OCI-LY7 (cell line): Measurements from ENCODE around the gene CYP2C18. TPM values are rescaled to one million over a fixed set of nuclear protein-coding genes. Genes with fewer than 3 reads are reported as not detected.

ENCODE experiments used
- BruUV-seq: library from RNA; stranded (reverse); fragments of 400-500 nt; replicated peaks from 2 replicates; lab custom pipeline; 2021; lab: Mats Ljungman, UMichigan
- CTCF ChIA-PET: fragments of 300-600 bp; sonication (Branson Sonifier 250); formaldehyde crosslinking; loops from one replicate; lab custom pipeline; 2022; ENCODE audit warnings: antibody characterized with exemption; ENCODE audit not compliant: unreplicated experiment; lab: Charles Lee
- POLR2A ChIA-PET: fragments of 300-600 bp; sonication (Branson Sonifier 250); formaldehyde crosslinking; loops from one replicate; lab custom pipeline; 2022; ENCODE audit warnings: antibody characterized with exemption; lab: Charles Lee
- DNase-seq: peaks from one replicate; pipeline ENCODE4 v3.0.0-alpha.2; 2015; ENCODE audit warnings: low spot score
- H2AFZ ChIP-seq: fragments of 200-600 bp; sonication (generic), shearing (Covaris generic); 2 replicates; pipeline ENCODE4 v1.6.1; 2014; ENCODE audit warnings: mild to moderate bottlenecking, antibody characterized with exemption, low read length, moderate library complexity
- H3K27ac ChIP-seq: fragments of 200-600 bp; sonication (generic); 2 replicates; pipeline ENCODE4 v1.5.1; 2014; ENCODE audit warnings: mixed run types, low read depth, mild to moderate bottlenecking, moderate library complexity, low read length, inconsistent platforms; ENCODE audit not compliant: poor library complexity, severe bottlenecking
- H3K36me3 ChIP-seq: fragments of 200-600 bp; sonication (generic); 2 replicates; pipeline ENCODE4 v1.6.1; 2014; ENCODE audit warnings: mild to moderate bottlenecking, antibody characterized with exemption, low read length, moderate library complexity, mixed read lengths; ENCODE audit not compliant: insufficient read depth
- H3K4me1 ChIP-seq: fragments of 200-600 bp; sonication (generic); 2 replicates; pipeline ENCODE4 v1.5.1; 2014; ENCODE audit warnings: mild to moderate bottlenecking, low read length; ENCODE audit not compliant: insufficient read depth, poor library complexity, severe bottlenecking
- H3K4me2 ChIP-seq: fragments of 200-600 bp; sonication (generic); 2 replicates; pipeline ENCODE4 v1.6.1; 2014; ENCODE audit warnings: mild to moderate bottlenecking, low read length
- H3K4me3 ChIP-seq: fragments of 200-600 bp; sonication (generic); 2 replicates; pipeline ENCODE4 v1.5.1; 2014; ENCODE audit warnings: mild to moderate bottlenecking, low read depth, low read length; ENCODE audit not compliant: poor library complexity, severe bottlenecking
- H3K79me2 ChIP-seq: fragments of 200-600 bp; sonication (generic); 2 replicates; pipeline ENCODE4 v1.6.1; 2016; ENCODE audit warnings: low read depth, mild to moderate bottlenecking, low read length, moderate library complexity, mixed read lengths; ENCODE audit not compliant: insufficient read depth
- H3K9me2 ChIP-seq: fragments of 200-600 bp; sonication (generic); 2 replicates; pipeline ENCODE4 v1.6.1; 2016; ENCODE audit warnings: mild to moderate bottlenecking, low read length, mixed read lengths; ENCODE audit not compliant: insufficient read depth
- H3K9me3 ChIP-seq: fragments of 200-600 bp; sonication (generic); 2 replicates; pipeline ENCODE4 v1.6.1; 2014; ENCODE audit warnings: mild to moderate bottlenecking, mixed run types, low read length, mixed read lengths
- H4K20me1 ChIP-seq: fragments of 200-600 bp; sonication (generic); 2 replicates; pipeline ENCODE4 v1.6.1; 2014; ENCODE audit warnings: mild to moderate bottlenecking, antibody characterized with exemption, low read length, moderate library complexity, mixed read lengths; ENCODE audit not compliant: insufficient read depth
- CTCF ChIP-seq: fragments of 200-600 bp; sonication (generic); conservative IDR thresholded peaks from 2 replicates; pipeline ENCODE4 v1.5.1; 2014; ENCODE audit warnings: mild to moderate bottlenecking, antibody characterized with exemption, low read length, moderate library complexity, mixed read lengths
- EZH2phosphoT487 ChIP-seq: fragments of 200-600 bp; sonication (generic); IDR thresholded peaks from 2 replicates; pipeline ENCODE4 v1.6.1; 2018; ENCODE audit warnings: low read depth, borderline replicate concordance, mild to moderate bottlenecking, mixed run types, antibody characterized with exemption, low read length, moderate library complexity, mixed read lengths
- intact Hi-C: fragments of 100-400 bp; cut with micrococcal nuclease; formaldehyde crosslinking; loops from one replicate; pipeline ENCODE4 v1.10.0; 2022; ENCODE audit not compliant: unreplicated experiment
- total RNA-seq, 2 experiments: library from RNA; depleted of rRNA in 1 of 2; stranded (reverse); fragments of >200 nt in 1 of 2; shearing (Covaris generic) in 1 of 2; gene quantifications; 2 replicates each; pipeline ENCODE4 v1.2.3, GENCODE V29; 2014 to 2022

CYP2C18 gene
- total RNA-seq, 2 experiments from 2014 or later, result not detected

GRCh38 chr10:94784256-94784655, 100.7 kb downstream of the CYP2C18 start:
- Histone ChIP-seq H3K27ac (no peak overlapping the region), H3K4me3 (no peak overlapping the region), H3K9me3 (no peaks in the 10 kb centered on the region), H3K4me1 (no peaks in the 10 kb centered on the region), H3K4me2 (no peak overlapping the region), H4K20me1 (no peaks in the 10 kb centered on the region), H2AFZ (no peak overlapping the region), H3K9me2 (no peaks in the 10 kb centered on the region), H3K79me2 (no peaks in the 10 kb centered on the region), H3K36me3 (no peaks in the 10 kb centered on the region)
- BruUV-seq, result no TSS peak
- ChIA-PET CTCF (no interaction called here), POLR2A (no interaction called here)
- TF ChIP-seq EZH2phosphoT487, result no peak
- no peak for TF ChIP-seq CTCF
- DNase-seq, result no peak
- intact Hi-C loops, result no loop called here

GRCh38 chr10:94785211-94785610, 101.7 kb downstream of the CYP2C18 start:
- Histone ChIP-seq H3K27ac (no peak overlapping the region), H3K4me3 (no peak overlapping the region), H3K4me2 (no peak overlapping the region), H3K79me2 (no peaks in the 10 kb centered on the region), H3K4me1 (no peaks in the 10 kb centered on the region), H3K9me2 (no peaks in the 10 kb centered on the region), H2AFZ (no peak overlapping the region), H4K20me1 (no peaks in the 10 kb centered on the region), H3K36me3 (no peaks in the 10 kb centered on the region), H3K9me3 (no peaks in the 10 kb centered on the region)
- CTCF ChIA-PET, result no interaction called here
- no peak for TF ChIP-seq EZH2phosphoT487
- no peak for TF ChIP-seq CTCF
- intact Hi-C loops, result no loop called here
- DNase-seq, result no peak
- no TSS peak for BruUV-seq
- POLR2A ChIA-PET, result no interaction called here

Other genes starting within 250 kb of the CYP2C18 start
- gene HELLS, start 137.9 kb upstream of the CYP2C18 start, total RNA-seq (2014; rRNA removed; shearing (Covaris generic)), result 204 and 233 TPM in 2 replicates
- 174 and 190 TPM in 2 replicates for gene HELLS, start 137.9 kb upstream of the CYP2C18 start, total RNA-seq (2022)
- gene CYP2C19, start 79.0 kb downstream of the CYP2C18 start, total RNA-seq (2014; rRNA removed; shearing (Covaris generic)), result not detected in 2 replicates
- gene CYP2C19, start 79.0 kb downstream of the CYP2C18 start, total RNA-seq (2022), result not detected in 2 replicates